Body of pancreas (tissue), 4 donors: ENCODE measurements around the gene MECR.

Experiments
- CTCF ChIP-seq, 7 experiments: fragments of 450-650 bp in 4 of 7; fragments of 200-600 bp in 3 of 7; sonication (generic) in 3 of 7; IDR thresholded peaks; one replicate each; pipeline ENCODE4 v1.5.1; 2016 to 2019; ENCODE audit warnings: antibody characterized with exemption in 7 of 7
- POLR2A ChIP-seq, 3 donors: fragments of 450-650 bp; IDR thresholded peaks; one replicate each; pipeline ENCODE4 v1.6.1; 2016; ENCODE audit warnings: antibody characterized with exemption in 3 of 3, mild to moderate bottlenecking in 2 of 3

- TF ChIP-seq CTCF (IDR thresholded peaks at IDR 0.05) (no peak), POLR2A (IDR thresholded peaks at IDR 0.05) (no peak)
Observed at GRCh38 chr1:29236712-29237128, 6.0 kb upstream of the MECR start.
